Suppressor macrophage treated with lipopolysaccharide for 1 hour (primary cell): ENCODE measurements around the gene APOBEC3C.
"Not testable (repeated sequence)": the region's sequence is repeated elsewhere in the genome, so short reads cannot be mapped to it uniquely, and the experiment has no call there.

Experiments used
- DNase-seq, 3 donors: peaks; one replicate each; pipeline ENCODE4 v3.0.0-alpha.2; 2020 to 2022

The APOBEC3C gene

DNA sequence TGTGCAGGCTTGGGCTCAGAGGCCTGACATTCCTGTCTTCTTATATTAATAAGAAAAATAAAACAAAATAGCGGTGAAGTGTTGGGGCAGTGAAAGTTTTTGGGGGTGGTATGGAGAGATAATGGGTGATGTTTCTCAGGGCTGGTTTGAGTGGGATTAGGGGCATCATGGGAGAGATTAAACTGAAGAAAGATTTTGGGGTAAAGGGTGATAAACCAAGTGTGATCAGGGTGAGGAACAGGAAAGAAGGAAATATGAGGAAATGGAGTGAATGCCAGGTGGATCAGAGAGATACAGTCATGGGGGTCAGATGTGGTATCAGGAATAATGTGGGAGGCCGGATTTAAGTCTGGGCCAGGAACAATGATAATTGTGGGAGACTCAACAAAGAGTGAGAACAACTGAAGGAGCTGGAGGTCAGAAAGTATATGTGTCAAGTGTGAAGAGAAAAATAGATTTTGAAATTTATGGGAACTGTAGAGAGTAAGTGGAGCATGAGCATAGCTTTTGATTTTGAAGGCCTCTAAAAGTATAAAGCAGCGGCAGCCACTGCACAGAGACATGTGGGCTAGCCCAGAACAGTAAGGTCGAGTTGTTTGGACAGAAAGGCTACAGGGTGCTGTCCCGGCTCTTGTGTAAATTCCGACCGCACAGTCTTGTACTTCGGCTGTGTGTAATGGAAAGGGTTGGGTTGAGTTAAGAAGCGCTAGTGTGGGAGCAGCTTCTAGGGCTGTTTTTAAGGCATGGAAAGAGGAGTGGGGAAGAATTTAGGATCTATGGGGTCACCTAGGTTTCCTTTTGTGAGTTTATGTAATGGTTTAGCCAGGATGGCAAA lies 52.6 kb downstream of the APOBEC3C start:
- not testable (repeated sequence) for DNase-seq

DNA sequence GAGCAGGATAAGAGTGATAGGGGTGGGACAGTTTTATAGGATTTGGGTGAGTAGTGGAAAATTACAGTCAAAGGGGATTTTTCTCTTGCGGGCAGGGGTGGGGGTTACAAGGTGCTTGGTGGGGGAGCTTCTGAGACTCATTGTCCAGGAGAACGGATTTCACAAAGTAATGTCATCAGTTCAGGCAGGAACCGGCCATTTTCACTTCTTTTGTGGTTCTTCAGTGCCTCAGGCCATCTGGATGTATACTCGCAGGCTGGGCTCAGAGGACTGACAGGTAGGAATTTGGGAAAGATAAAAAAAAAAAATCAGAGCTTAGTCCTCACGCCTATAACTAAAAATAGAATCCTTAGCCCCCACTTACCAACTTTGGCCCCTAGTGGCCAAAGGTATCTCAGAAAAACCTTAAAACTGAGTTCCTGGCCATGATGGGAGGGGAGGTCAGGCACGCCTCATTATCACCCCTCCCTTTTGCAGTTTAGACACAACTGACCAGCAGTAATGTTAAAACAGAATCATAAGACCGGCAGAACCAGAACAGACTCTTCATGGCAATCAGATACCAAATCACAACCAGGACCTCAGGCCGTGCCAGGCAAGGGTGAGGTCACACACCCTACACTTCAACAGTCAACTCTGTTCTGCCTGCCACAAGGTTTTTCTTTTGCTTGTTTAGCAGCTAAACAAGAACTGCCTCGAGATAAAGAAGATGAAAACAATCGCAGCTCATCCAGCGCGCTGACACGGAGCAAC lies 54.2 kb downstream of the APOBEC3C start:
- DNase-seq = no peak
